Measurements from ENCODE around the gene ATP8A2. TPM values are rescaled to one million over a fixed set of nuclear protein-coding genes. Genes with fewer than 3 reads are reported as not detected.

ATP8A2 gene
- total RNA-seq, 2 donors from 2014 or later = 0.41 to 1.6 TPM

GRCh38 chr13:25857830-25858229, 486.1 kb downstream of the ATP8A2 start:
- Histone ChIP-seq H3K27me3 (replicated peaks; ENCODE audit: insufficient read depth) (no peaks in the 10 kb centered on the region), H3K4me3 (no peak overlapping the region), H3K9me3 (no peaks in the 10 kb centered on the region), H3K27ac (no peak overlapping the region), H3K36me3 (no peaks in the 10 kb centered on the region), H3K4me1 (ENCODE audit: control insufficient read depth in 1 of 2, low read depth in 2 of 2) (no peaks in the 10 kb centered on the region)
- DNase-seq (ENCODE audit: low spot score) (no peak), ATAC-seq (ENCODE audit: insufficient number of reproducible peaks, low FRiP score, low read depth) (no peak)
- no peak for TF ChIP-seq CTCF (IDR thresholded peaks at IDR 0.05)

GRCh38 chr13:25859528-25859927, 487.8 kb downstream of the ATP8A2 start:
- Histone ChIP-seq H3K27ac (no peak overlapping the region), H3K4me3 (no peak overlapping the region), H3K27me3 (replicated peaks; ENCODE audit: insufficient read depth) (no peaks in the 10 kb centered on the region), H3K4me1 (ENCODE audit: control insufficient read depth in 1 of 2, low read depth in 2 of 2) (no peaks in the 10 kb centered on the region), H3K9me3 (no peaks in the 10 kb centered on the region), H3K36me3 (no peaks in the 10 kb centered on the region)
- no peak for ATAC-seq (ENCODE audit: insufficient number of reproducible peaks, low FRiP score, low read depth)
- no peak for DNase-seq (ENCODE audit: low spot score)
- TF ChIP-seq CTCF (IDR thresholded peaks at IDR 0.05) = no peak

GRCh38 chr13:25860265-25860664, 488.5 kb downstream of the ATP8A2 start:
- no peaks in the 10 kb centered on the region for H3K36me3 ChIP-seq
- no peak for TF ChIP-seq CTCF (IDR thresholded peaks at IDR 0.05)
- no peaks in the 10 kb centered on the region for H3K4me1 ChIP-seq (ENCODE audit: control insufficient read depth in 1 of 2, low read depth in 2 of 2)
- ATAC-seq (ENCODE audit: insufficient number of reproducible peaks, low FRiP score, low read depth) (no peak), DNase-seq (ENCODE audit: low spot score) (no peak)
- no peak overlapping the region for H3K4me3 ChIP-seq
- no peaks in the 10 kb centered on the region for H3K27me3 ChIP-seq (replicated peaks; ENCODE audit: insufficient read depth)
- H3K27ac ChIP-seq = no peak overlapping the region
- H3K9me3 ChIP-seq = no peaks in the 10 kb centered on the region

GRCh38 chr13:25860862-25861261, 489.1 kb downstream of the ATP8A2 start:
- no peaks in the 10 kb centered on the region for H3K9me3 ChIP-seq
- H3K36me3 ChIP-seq = no peaks in the 10 kb centered on the region
- H3K27ac ChIP-seq = no peak overlapping the region
- no peak for TF ChIP-seq CTCF (IDR thresholded peaks at IDR 0.05)
- no peak overlapping the region for H3K4me3 ChIP-seq
- DNase-seq (ENCODE audit: low spot score) (no peak), ATAC-seq (ENCODE audit: insufficient number of reproducible peaks, low FRiP score, low read depth) (no peak)
- no peaks in the 10 kb centered on the region for H3K27me3 ChIP-seq (replicated peaks; ENCODE audit: insufficient read depth)
- no peaks in the 10 kb centered on the region for H3K4me1 ChIP-seq (ENCODE audit: control insufficient read depth in 1 of 2, low read depth in 2 of 2)

- TF ChIP-seq CTCF (IDR thresholded peaks at IDR 0.05) = no peak
- no peak overlapping the region for H3K27ac ChIP-seq
- ATAC-seq (ENCODE audit: insufficient number of reproducible peaks, low FRiP score, low read depth) = no peak
These were observed 490.4 kb downstream of the ATP8A2 start for GRCh38 chr13:25862156-25862555.

More at GRCh38 chr13:25862156-25862555, 490.4 kb downstream of the ATP8A2 start:
- Histone ChIP-seq H3K27me3 (replicated peaks; ENCODE audit: insufficient read depth) (no peaks in the 10 kb centered on the region), H3K9me3 (no peaks in the 10 kb centered on the region), H3K4me3 (no peak overlapping the region), H3K4me1 (ENCODE audit: control insufficient read depth in 1 of 2, low read depth in 2 of 2) (no peaks in the 10 kb centered on the region), H3K36me3 (no peaks in the 10 kb centered on the region)
- no peak for DNase-seq (ENCODE audit: low spot score)
